ENCODE measurements around the gene DDX10. TPM values are rescaled to one million over a fixed set of nuclear protein-coding genes. Genes with fewer than 3 reads are reported as not detected.

DDX10 gene
- total and polyA plus RNA-seq, 2 experiments from 2014 or later, result 32.4 to 37.8 TPM

- H3K9me3 Mint-ChIP-seq, result no peaks in the 10 kb centered on the region
- Histone ChIP-seq H3K27ac (ENCODE audit: low read depth) (no peak overlapping the region), H2AFZ (no peak overlapping the region), H3K4me2 (no peak overlapping the region), H3F3A (replicated peaks; ENCODE audit: low read depth) (no peaks in the 10 kb centered on the region), H3K79me2 (replicated peaks; ENCODE audit: insufficient read depth) (no peaks in the 10 kb centered on the region), H3K27me3 (ENCODE audit: insufficient read depth) (no peaks in the 10 kb centered on the region), H3K4me1 (ENCODE audit: insufficient read depth) (peaks cover 30% of the 10 kb centered on the region), H3K36me3 (ENCODE audit: insufficient read depth) (no peaks in the 10 kb centered on the region), H4K20me1 (replicated peaks; ENCODE audit: insufficient read depth) (no peaks in the 10 kb centered on the region), H3K9me2 (ENCODE audit: insufficient read depth) (no peaks in the 10 kb centered on the region), H3K4me3 (no peak overlapping the region)
- TF ChIP-seq ZNF462 (CRISPR knock-in tag; IDR thresholded peaks at IDR 0.05) (no peak), STAT1 (IDR thresholded peaks at IDR 0.05; ENCODE audit: unreplicated experiment) (no peak), CREB1 (CRISPR knock-in tag; IDR thresholded peaks at IDR 0.05; ENCODE audit: low read depth) (no peak), ZNF114 (CRISPR knock-in tag; IDR thresholded peaks at IDR 0.05) (no peak), ETS1 (IDR thresholded peaks at IDR 0.05) (no peak), CTCF (conservative IDR thresholded peaks at IDR 0.05; ENCODE audit: low read depth in 2 of 2) (no peak), POLR2AphosphoS5 (IDR thresholded peaks at IDR 0.05; ENCODE audit: low read depth) (no peak), REST (IDR thresholded peaks at IDR 0.05; ENCODE audit: unreplicated experiment) (no peak), EZH2 (IDR thresholded peaks at IDR 0.05; ENCODE audit: low read depth, unreplicated experiment) (no peak), NANOG (IDR thresholded peaks at IDR 0.05; ENCODE audit: borderline replicate concordance) (no peak), JUNB (IDR thresholded peaks at IDR 0.05; ENCODE audit: unreplicated experiment) (no peak), EZH2phosphoT487 (IDR thresholded peaks at IDR 0.05; ENCODE audit: unreplicated experiment) (no peak), ZNF331 (CRISPR knock-in tag; IDR thresholded peaks at IDR 0.05; ENCODE audit: low read depth) (no peak)
- H3K4me1 Mint-ChIP-seq, result peaks cover 36% of the 10 kb centered on the region
- H3K36me3 Mint-ChIP-seq (ENCODE audit: low read depth), result no peaks in the 10 kb centered on the region
- DNase-seq (ENCODE audit: low spot score), result no peak
- no peak overlapping the region for H3K4me3 Mint-ChIP-seq
- ATAC-seq, result no peak
- H3K27me3 Mint-ChIP-seq (ENCODE audit: insufficient read depth, low read depth, poor library complexity), result peaks cover 2% of the 10 kb centered on the region
- H3K27ac Mint-ChIP-seq, result no peak overlapping the region; the same call in 1 of the 2 replicates
These were observed 210.3 kb downstream of the DDX10 start for GRCh38 chr11:108875134-108875533.
